ENCODE data around the gene NPY4R2. TPM values are rescaled to one million over a fixed set of nuclear protein-coding genes. Genes with fewer than 3 reads are reported as not detected.
"Not testable (repeated sequence)": the region's sequence is repeated elsewhere in the genome, so short reads cannot be mapped to it uniquely, and the experiment has no call there.

Gene NPY4R2
- total RNA-seq, 5 donors from 2014 or later (not counting 1 experiment from before 2014, with no cell fraction given) = not detected

DNA sequence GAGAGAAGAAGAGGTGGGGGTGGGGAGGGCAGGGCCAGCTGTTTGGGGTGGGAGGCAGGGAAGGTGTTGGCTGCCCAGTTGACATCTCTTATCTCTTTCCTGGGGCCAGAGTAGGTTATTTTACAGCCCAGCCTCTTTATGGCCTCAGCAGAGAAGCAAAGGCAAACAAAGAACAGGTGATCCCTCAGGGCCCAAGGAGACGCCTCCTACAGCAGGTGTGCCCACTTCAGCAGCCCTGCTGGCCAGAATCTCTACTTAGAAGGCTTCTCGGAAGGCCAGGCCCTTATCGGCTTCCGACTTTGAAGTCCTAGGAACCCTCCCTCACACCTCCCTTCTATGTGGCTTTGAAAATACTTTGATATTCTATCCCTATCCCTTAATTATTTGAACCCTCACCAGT lies 8.0 kb upstream of the NPY4R2 start:
- H3K4me3 Mint-ChIP-seq; H3K27me3 ChIP-seq (replicated peaks in 1 of 2; ENCODE audit: control insufficient read depth in 2 of 2, extremely low read depth in 1 of 2, insufficient read depth in 2 of 2, low read length in 1 of 2); POLR2A ChIA-PET: not testable (repeated sequence)

DNA sequence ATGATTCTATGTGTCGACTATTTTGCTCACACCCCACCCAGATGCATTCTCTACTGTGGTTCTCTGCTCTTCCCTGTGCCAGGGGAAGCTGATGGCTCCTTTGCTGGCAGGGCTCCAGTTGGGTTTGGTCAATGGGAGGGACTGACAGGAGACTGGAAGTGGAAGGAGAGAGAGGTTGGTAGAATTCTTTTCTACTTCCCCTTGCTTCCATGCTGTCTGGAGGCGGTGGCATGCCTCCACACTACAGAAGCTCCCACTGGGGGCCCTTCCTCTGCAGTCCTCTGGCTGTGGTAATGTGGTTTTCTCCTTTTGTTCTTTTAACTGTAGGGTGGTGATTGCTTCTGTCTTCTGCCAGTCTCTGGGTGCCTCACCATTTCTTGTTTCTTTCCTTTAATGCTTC lies 4.4 kb upstream of the NPY4R2 start:
- H3K36me3 ChIP-seq (ENCODE audit: control insufficient read depth in 2 of 2, extremely low read depth in 1 of 2, insufficient read depth in 1 of 2, low read length in 1 of 2); H3K27ac ChIP-seq (ENCODE audit: low read length); H3K4me3 Mint-ChIP-seq; H3K27me3 Mint-ChIP-seq; H3K4me1 Mint-ChIP-seq; H3K27me3 ChIP-seq (replicated peaks in 1 of 2; ENCODE audit: control insufficient read depth in 2 of 2, extremely low read depth in 1 of 2, insufficient read depth in 2 of 2, low read length in 1 of 2); H3K9me3 Mint-ChIP-seq; H3K4me3 ChIP-seq (ENCODE audit: control insufficient read depth in 1 of 2, extremely low read depth in 1 of 2, low read length in 1 of 2); DNase-seq; H3K4me1 ChIP-seq (ENCODE audit: control insufficient read depth in 1 of 2, extremely low read depth in 1 of 2, insufficient read depth in 2 of 2, low read length in 2 of 2); H3K9me3 ChIP-seq; H3K27ac Mint-ChIP-seq; POLR2A ChIA-PET; H3K36me3 Mint-ChIP-seq; CTCF ChIA-PET; ATAC-seq (replicated peaks in 1 of 4): not testable (repeated sequence)
- WGBS (ENCODE audit: insufficient coverage) = no CpG with 5 or more reads among the region's 2 CpGs

More for the DNA sequence above, 8.0 kb upstream of the NPY4R2 start:
- DNase-seq; H3K9me3 ChIP-seq; H3K4me1 ChIP-seq (ENCODE audit: control insufficient read depth in 1 of 2, extremely low read depth in 1 of 2, insufficient read depth in 2 of 2, low read length in 2 of 2); H3K27me3 Mint-ChIP-seq; H3K27ac Mint-ChIP-seq; CTCF ChIA-PET; H3K9me3 Mint-ChIP-seq; H3K27ac ChIP-seq (ENCODE audit: low read length); H3K4me1 Mint-ChIP-seq; H3K4me3 ChIP-seq (ENCODE audit: control insufficient read depth in 1 of 2, extremely low read depth in 1 of 2, low read length in 1 of 2); H3K36me3 Mint-ChIP-seq; ATAC-seq (replicated peaks in 1 of 4); H3K36me3 ChIP-seq (ENCODE audit: control insufficient read depth in 2 of 2, extremely low read depth in 1 of 2, insufficient read depth in 1 of 2, low read length in 1 of 2): not testable (repeated sequence)
- WGBS (ENCODE audit: insufficient coverage) = no CpG with 5 or more reads among the region's 4 CpGs

DNA sequence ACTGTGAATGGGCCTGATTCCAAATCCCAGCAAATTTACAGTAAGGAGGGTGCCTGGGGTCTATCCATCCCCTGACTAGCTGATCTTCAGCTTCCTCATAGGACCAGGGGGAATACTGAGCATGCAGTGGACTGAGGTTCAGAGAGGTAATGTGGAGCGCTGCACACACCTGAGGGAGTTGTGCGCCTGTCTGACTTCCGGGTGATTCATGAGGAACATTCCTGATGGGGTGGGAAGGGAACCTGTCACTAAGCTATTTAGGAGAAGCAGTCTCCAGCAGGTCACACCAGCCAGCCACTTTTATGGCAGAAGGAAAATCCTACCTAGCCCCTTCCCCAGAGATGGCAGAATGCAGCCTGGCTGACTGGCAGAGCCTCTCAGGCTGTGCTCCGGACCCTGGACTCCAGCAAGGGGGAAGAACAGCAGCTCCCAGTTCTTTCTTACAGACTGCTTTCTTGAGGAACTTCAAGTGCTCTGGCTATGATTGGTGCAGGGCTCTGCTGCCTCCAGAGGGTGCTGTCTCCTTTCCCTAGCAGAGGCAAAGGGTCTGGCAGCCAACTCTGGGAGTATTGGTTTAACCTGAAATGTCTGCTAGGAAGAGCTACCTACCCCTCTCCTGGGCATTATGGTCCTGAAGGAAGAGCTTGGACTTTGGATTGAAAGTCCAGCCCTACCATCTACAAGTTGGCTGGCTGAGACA lies 2.5 kb upstream of the NPY4R2 start:
- H3K4me3 ChIP-seq (ENCODE audit: control insufficient read depth in 1 of 2, extremely low read depth in 1 of 2, low read length in 1 of 2); H3K4me1 ChIP-seq (ENCODE audit: control insufficient read depth in 1 of 2, extremely low read depth in 1 of 2, insufficient read depth in 2 of 2, low read length in 2 of 2); DNase-seq; H3K36me3 Mint-ChIP-seq; CTCF ChIA-PET; H3K4me3 Mint-ChIP-seq; H3K4me1 Mint-ChIP-seq; H3K27ac ChIP-seq (ENCODE audit: low read length); H3K36me3 ChIP-seq (ENCODE audit: control insufficient read depth in 2 of 2, extremely low read depth in 1 of 2, insufficient read depth in 1 of 2, low read length in 1 of 2); H3K27me3 ChIP-seq (replicated peaks in 1 of 2; ENCODE audit: control insufficient read depth in 2 of 2, extremely low read depth in 1 of 2, insufficient read depth in 2 of 2, low read length in 1 of 2); H3K27me3 Mint-ChIP-seq; H3K27ac Mint-ChIP-seq; H3K9me3 Mint-ChIP-seq; H3K9me3 ChIP-seq; ATAC-seq (replicated peaks in 1 of 4); POLR2A ChIA-PET: not testable (repeated sequence)
- no CpG with 5 or more reads among the region's 4 CpGs for WGBS (ENCODE audit: insufficient coverage)

DNA sequence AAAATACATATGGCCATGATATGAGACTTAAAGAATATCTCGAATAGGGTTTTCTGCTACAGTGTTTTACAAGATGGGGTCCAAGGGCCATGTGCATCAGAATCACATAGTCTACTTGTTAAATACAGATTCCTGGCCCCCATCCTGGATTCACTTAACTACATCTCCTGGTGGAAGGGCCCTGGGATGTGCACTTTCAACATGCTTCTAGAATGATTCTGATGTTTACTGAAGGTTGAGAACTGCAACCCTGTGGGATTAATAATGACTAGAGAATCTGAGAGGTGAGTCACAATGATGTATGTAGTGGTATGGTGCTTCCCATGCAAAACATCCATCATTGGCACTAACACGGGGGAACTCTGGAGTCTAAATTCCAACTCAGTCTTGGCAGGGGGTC lies 2.1 kb downstream of the NPY4R2 start:
- H3K36me3 Mint-ChIP-seq; H3K27ac Mint-ChIP-seq; CTCF ChIA-PET; H3K9me3 ChIP-seq; H3K4me1 Mint-ChIP-seq; H3K4me3 Mint-ChIP-seq; H3K27me3 ChIP-seq (replicated peaks in 1 of 2; ENCODE audit: control insufficient read depth in 2 of 2, extremely low read depth in 1 of 2, insufficient read depth in 2 of 2, low read length in 1 of 2); H3K9me3 Mint-ChIP-seq; H3K27me3 Mint-ChIP-seq; H3K36me3 ChIP-seq (ENCODE audit: control insufficient read depth in 2 of 2, extremely low read depth in 1 of 2, insufficient read depth in 1 of 2, low read length in 1 of 2); DNase-seq; ATAC-seq (replicated peaks in 1 of 4); H3K27ac ChIP-seq (ENCODE audit: low read length); H3K4me1 ChIP-seq (ENCODE audit: control insufficient read depth in 1 of 2, extremely low read depth in 1 of 2, insufficient read depth in 2 of 2, low read length in 2 of 2); H3K4me3 ChIP-seq (ENCODE audit: control insufficient read depth in 1 of 2, extremely low read depth in 1 of 2, low read length in 1 of 2); POLR2A ChIA-PET: not testable (repeated sequence)
- no CpG with 5 or more reads among the region's 2 CpGs for WGBS (ENCODE audit: insufficient coverage)

GRCh38 chr10:47922503-47922902 lies 4.0 kb downstream of the NPY4R2 start:
- H3K9me3 Mint-ChIP-seq; POLR2A ChIA-PET; DNase-seq; H3K4me3 Mint-ChIP-seq; H3K27me3 Mint-ChIP-seq; H3K4me1 ChIP-seq (ENCODE audit: control insufficient read depth in 1 of 2, extremely low read depth in 1 of 2, insufficient read depth in 2 of 2, low read length in 2 of 2); H3K36me3 Mint-ChIP-seq; H3K36me3 ChIP-seq (ENCODE audit: control insufficient read depth in 2 of 2, extremely low read depth in 1 of 2, insufficient read depth in 1 of 2, low read length in 1 of 2); CTCF ChIA-PET; H3K27ac ChIP-seq (ENCODE audit: low read length); H3K27me3 ChIP-seq (replicated peaks in 1 of 2; ENCODE audit: control insufficient read depth in 2 of 2, extremely low read depth in 1 of 2, insufficient read depth in 2 of 2, low read length in 1 of 2); H3K27ac Mint-ChIP-seq; H3K4me3 ChIP-seq (ENCODE audit: control insufficient read depth in 1 of 2, extremely low read depth in 1 of 2, low read length in 1 of 2); H3K9me3 ChIP-seq; H3K4me1 Mint-ChIP-seq: not testable (repeated sequence)
- WGBS (ENCODE audit: insufficient coverage) = no CpG with 5 or more reads among the region's 10 CpGs
- ATAC-seq (replicated peaks in 1 of 4) = peak in 1 of 4 experiments; percentile 14

- CTCF ChIA-PET; H3K27me3 ChIP-seq (replicated peaks in 1 of 2; ENCODE audit: control insufficient read depth in 2 of 2, extremely low read depth in 1 of 2, insufficient read depth in 2 of 2, low read length in 1 of 2); H3K4me1 ChIP-seq (ENCODE audit: control insufficient read depth in 1 of 2, extremely low read depth in 1 of 2, insufficient read depth in 2 of 2, low read length in 2 of 2); H3K27me3 Mint-ChIP-seq; H3K4me3 ChIP-seq (ENCODE audit: control insufficient read depth in 1 of 2, extremely low read depth in 1 of 2, low read length in 1 of 2); H3K9me3 Mint-ChIP-seq; H3K4me3 Mint-ChIP-seq; H3K4me1 Mint-ChIP-seq; ATAC-seq (replicated peaks in 1 of 4); H3K27ac Mint-ChIP-seq; H3K9me3 ChIP-seq; H3K27ac ChIP-seq (ENCODE audit: low read length); H3K36me3 ChIP-seq (ENCODE audit: control insufficient read depth in 2 of 2, extremely low read depth in 1 of 2, insufficient read depth in 1 of 2, low read length in 1 of 2); DNase-seq; POLR2A ChIA-PET; H3K36me3 Mint-ChIP-seq: not testable (repeated sequence)
- no CpG with 5 or more reads among the region's 5 CpGs for WGBS (ENCODE audit: insufficient coverage)
Measured at GRCh38 chr10:47924628-47925027, 6.2 kb downstream of the NPY4R2 start.
